ENCODE data around the gene PTPRU.

GRCh38 chr1:29349871-29350491, 113.7 kb downstream of the PTPRU start:
- TF ChIP-seq CTCF (IDR thresholded peaks at IDR 0.05) (no peak), HDAC2 (IDR thresholded peaks at IDR 0.05) (no peak), MYC (IDR thresholded peaks at IDR 0.05; ENCODE audit: borderline replicate concordance, low read length) (no peak), CBX2 (IDR thresholded peaks at IDR 0.05; ENCODE audit: borderline replicate concordance, low read depth) (no peak), USF2 (IDR thresholded peaks at IDR 0.05) (peak; percentile 19; the same call in 1 of the 2 replicates), FOSL2 (IDR thresholded peaks at IDR 0.05) (no peak), FOSL2 (CRISPR knock-in tag; IDR thresholded peaks at IDR 0.05) (no peak), POLR2A (IDR thresholded peaks at IDR 0.05; ENCODE audit: low read length) (no peak), REST (IDR thresholded peaks at IDR 0.05) (no peak), SMC3 (IDR thresholded peaks at IDR 0.05) (no peak)
